Neural cell (in vitro differentiated cells): ENCODE results near the gene MOB2. TPM values are rescaled to one million over a fixed set of nuclear protein-coding genes. Genes with fewer than 3 reads are reported as not detected.

Experiments
- H2AFZ ChIP-seq: fragments of 200-600, 300-800 bp; sonication (generic), shearing (Covaris generic); 2 replicates; pipeline ENCODE4 v1.6.0; 2014; ENCODE audit warnings: low read depth, mild to moderate bottlenecking, antibody characterized with exemption, low read length, moderate library complexity
- H3F3A ChIP-seq: fragments of 200-600 bp; shearing (Covaris generic); 2 replicates; pipeline ENCODE4 v1.6.1; 2016; ENCODE audit warnings: mild to moderate bottlenecking, moderate library complexity, mixed read lengths, antibody characterized with exemption, low read length; ENCODE audit not compliant: insufficient read depth, poor library complexity, severe bottlenecking
- H3K27ac ChIP-seq: fragments of 200-600, 300-800 bp; sonication (generic), shearing (Covaris generic); 2 replicates; pipeline ENCODE4 v1.5.1; 2014; ENCODE audit warnings: mild to moderate bottlenecking, low read length, moderate library complexity
- H3K27me3 ChIP-seq: fragments of 300-800, 200-600 bp; sonication (generic), shearing (Covaris generic); 2 replicates; pipeline ENCODE4 v1.6.0; 2014; ENCODE audit warnings: mild to moderate bottlenecking, low read depth, low read length, moderate library complexity; ENCODE audit not compliant: insufficient read depth
- H3K36me3 ChIP-seq: fragments of 300-800, 200-600 bp; sonication (generic), shearing (Covaris generic); 2 replicates; pipeline ENCODE4 v1.5.1; 2014; ENCODE audit warnings: mild to moderate bottlenecking, antibody characterized with exemption, low read length, moderate library complexity; ENCODE audit not compliant: insufficient read depth
- H3K4me2 ChIP-seq: fragments of 300-800, 200-600 bp; sonication (generic), shearing (Covaris generic); 2 replicates; pipeline ENCODE4 v1.6.0; 2014; ENCODE audit warnings: mild to moderate bottlenecking, low read length
- H3K4me3 ChIP-seq: fragments of 300-800, 200-600 bp; sonication (generic), shearing (Covaris generic); 2 replicates; pipeline ENCODE4 v1.5.1; 2014; ENCODE audit warnings: mild to moderate bottlenecking, low read length, moderate library complexity
- H3K79me2 ChIP-seq: fragments of 200-600 bp; shearing (Covaris generic); replicated peaks from 2 replicates; pipeline ENCODE4 v1.6.0; 2014; ENCODE audit warnings: mild to moderate bottlenecking, low read length, moderate library complexity; ENCODE audit not compliant: insufficient read depth
- H3K9ac ChIP-seq: fragments of 300-800, 200-600 bp; sonication (generic), shearing (Covaris generic); 2 replicates; pipeline ENCODE4 v1.6.1; 2016; ENCODE audit warnings: mild to moderate bottlenecking, low read length, mixed read lengths
- H3K9me2 ChIP-seq: fragments of 200-600 bp; shearing (Covaris generic); 2 replicates; pipeline ENCODE4 v1.6.1; 2016; ENCODE audit warnings: mild to moderate bottlenecking, low read length, mixed read lengths; ENCODE audit not compliant: insufficient read depth
- H3K9me3 ChIP-seq: fragments of 200-600, 300-800 bp; sonication (generic), shearing (Covaris generic); 2 replicates; pipeline ENCODE4 v1.6.1; 2016; ENCODE audit warnings: mild to moderate bottlenecking, mixed run types, low read length, moderate library complexity, mixed read lengths
- H4K20me1 ChIP-seq: fragments of 200-600 bp; shearing (Covaris generic); 2 replicates; pipeline ENCODE4 v1.6.1; 2016; ENCODE audit warnings: mild to moderate bottlenecking, mixed run types; ENCODE audit not compliant: insufficient read depth
- EP300 ChIP-seq: fragments of 450-650 bp; conservative IDR thresholded peaks from 2 replicates; pipeline ENCODE4 v1.6.1; 2014; ENCODE audit warnings: antibody characterized with exemption, mild to moderate bottlenecking, moderate library complexity; ENCODE audit not compliant: poor library complexity, severe bottlenecking
- EZH2 ChIP-seq: fragments of 200-600, 300-800 bp; shearing (Covaris generic), sonication (generic); IDR thresholded peaks from 2 replicates; pipeline ENCODE4 v1.6.1; 2014; ENCODE audit warnings: antibody characterized with exemption, low read length, borderline replicate concordance, mild to moderate bottlenecking; ENCODE audit not compliant: insufficient read depth, poor library complexity, severe bottlenecking
- MXI1 ChIP-seq: fragments of 450-650 bp; conservative IDR thresholded peaks from 2 replicates; pipeline ENCODE4 v1.6.1; 2014; ENCODE audit warnings: antibody characterized with exemption, mild to moderate bottlenecking; ENCODE audit not compliant: poor library complexity, severe bottlenecking
- POLR2AphosphoS5 ChIP-seq: IDR thresholded peaks from 2 replicates; pipeline ENCODE4 v1.6.1; 2012
- RAD21 ChIP-seq: fragments of 450-650 bp; conservative IDR thresholded peaks from 2 replicates; pipeline ENCODE4 v1.6.1; 2014; ENCODE audit warnings: antibody characterized with exemption, mild to moderate bottlenecking, moderate library complexity
- REST ChIP-seq: IDR thresholded peaks from 2 replicates; pipeline ENCODE4 v1.6.1; 2012; ENCODE audit warnings: borderline replicate concordance
- SMC3 ChIP-seq: fragments of 450-650 bp; conservative IDR thresholded peaks from 2 replicates; pipeline ENCODE4 v1.6.1; 2014; ENCODE audit warnings: antibody characterized with exemption, mild to moderate bottlenecking, moderate library complexity; ENCODE audit not compliant: poor library complexity
- TAF1 ChIP-seq: IDR thresholded peaks from 2 replicates; pipeline ENCODE4 v1.6.1; 2012; ENCODE audit warnings: low read depth
- polyA plus RNA-seq: library from polyadenylated mRNA; depleted of rRNA; stranded (reverse); fragments of >200 nt; gene quantifications from 2 replicates; pipeline ENCODE4 v1.2.3, GENCODE V29; 2014
- TF ChIP-seq, protein P1 (sequence below): fragments of 450-650 bp; IDR thresholded peaks from 2 replicates; pipeline ENCODE4 v1.5.1; 2014; ENCODE audit warnings: antibody characterized with exemption, mild to moderate bottlenecking, moderate library complexity; ENCODE audit not compliant: poor library complexity, severe bottlenecking

MOB2 gene
- polyA plus RNA-seq, 1 donor from 2014 or later = 33.2 TPM

DNA sequence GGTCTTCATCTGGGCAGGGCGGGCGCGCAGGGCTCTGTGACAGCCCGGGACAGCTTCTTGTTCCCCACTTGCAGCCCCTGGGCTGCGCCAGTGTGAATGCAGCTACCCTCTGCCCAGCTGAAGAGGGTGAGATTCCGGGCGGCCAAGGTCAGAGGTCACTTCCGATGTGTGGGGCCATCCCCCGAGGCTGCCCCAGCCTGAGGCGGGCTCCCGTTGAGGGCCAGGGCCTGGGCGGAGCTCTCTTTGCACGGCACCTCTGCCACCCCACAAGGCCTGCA, 23.9 kb downstream of the MOB2 start:
- Histone ChIP-seq H3K9me3 (no peaks in the 10 kb centered on the region), H3K9me2 (no peaks in the 10 kb centered on the region), H2AFZ (no peak overlapping the region), H4K20me1 (no peaks in the 10 kb centered on the region), H3K9ac (no peak overlapping the region), H3K79me2 (no peaks in the 10 kb centered on the region), H3K4me3 (no peak overlapping the region), H3K27me3 (no peaks in the 10 kb centered on the region), H3K4me2 (no peak overlapping the region), H3K36me3 (no peaks in the 10 kb centered on the region), H3K27ac (no peak overlapping the region), H3F3A (no peaks in the 10 kb centered on the region)
- TF ChIP-seq REST (no peak), MXI1 (no peak), RAD21 (no peak), POLR2AphosphoS5 (no peak), EP300 (no peak), TAF1 (no peak), SMC3 (no peak), EZH2 (no peak)
- TF ChIP-seq, protein P1, sequence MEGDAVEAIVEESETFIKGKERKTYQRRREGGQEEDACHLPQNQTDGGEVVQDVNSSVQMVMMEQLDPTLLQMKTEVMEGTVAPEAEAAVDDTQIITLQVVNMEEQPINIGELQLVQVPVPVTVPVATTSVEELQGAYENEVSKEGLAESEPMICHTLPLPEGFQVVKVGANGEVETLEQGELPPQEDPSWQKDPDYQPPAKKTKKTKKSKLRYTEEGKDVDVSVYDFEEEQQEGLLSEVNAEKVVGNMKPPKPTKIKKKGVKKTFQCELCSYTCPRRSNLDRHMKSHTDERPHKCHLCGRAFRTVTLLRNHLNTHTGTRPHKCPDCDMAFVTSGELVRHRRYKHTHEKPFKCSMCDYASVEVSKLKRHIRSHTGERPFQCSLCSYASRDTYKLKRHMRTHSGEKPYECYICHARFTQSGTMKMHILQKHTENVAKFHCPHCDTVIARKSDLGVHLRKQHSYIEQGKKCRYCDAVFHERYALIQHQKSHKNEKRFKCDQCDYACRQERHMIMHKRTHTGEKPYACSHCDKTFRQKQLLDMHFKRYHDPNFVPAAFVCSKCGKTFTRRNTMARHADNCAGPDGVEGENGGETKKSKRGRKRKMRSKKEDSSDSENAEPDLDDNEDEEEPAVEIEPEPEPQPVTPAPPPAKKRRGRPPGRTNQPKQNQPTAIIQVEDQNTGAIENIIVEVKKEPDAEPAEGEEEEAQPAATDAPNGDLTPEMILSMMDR = no peak

DNA sequence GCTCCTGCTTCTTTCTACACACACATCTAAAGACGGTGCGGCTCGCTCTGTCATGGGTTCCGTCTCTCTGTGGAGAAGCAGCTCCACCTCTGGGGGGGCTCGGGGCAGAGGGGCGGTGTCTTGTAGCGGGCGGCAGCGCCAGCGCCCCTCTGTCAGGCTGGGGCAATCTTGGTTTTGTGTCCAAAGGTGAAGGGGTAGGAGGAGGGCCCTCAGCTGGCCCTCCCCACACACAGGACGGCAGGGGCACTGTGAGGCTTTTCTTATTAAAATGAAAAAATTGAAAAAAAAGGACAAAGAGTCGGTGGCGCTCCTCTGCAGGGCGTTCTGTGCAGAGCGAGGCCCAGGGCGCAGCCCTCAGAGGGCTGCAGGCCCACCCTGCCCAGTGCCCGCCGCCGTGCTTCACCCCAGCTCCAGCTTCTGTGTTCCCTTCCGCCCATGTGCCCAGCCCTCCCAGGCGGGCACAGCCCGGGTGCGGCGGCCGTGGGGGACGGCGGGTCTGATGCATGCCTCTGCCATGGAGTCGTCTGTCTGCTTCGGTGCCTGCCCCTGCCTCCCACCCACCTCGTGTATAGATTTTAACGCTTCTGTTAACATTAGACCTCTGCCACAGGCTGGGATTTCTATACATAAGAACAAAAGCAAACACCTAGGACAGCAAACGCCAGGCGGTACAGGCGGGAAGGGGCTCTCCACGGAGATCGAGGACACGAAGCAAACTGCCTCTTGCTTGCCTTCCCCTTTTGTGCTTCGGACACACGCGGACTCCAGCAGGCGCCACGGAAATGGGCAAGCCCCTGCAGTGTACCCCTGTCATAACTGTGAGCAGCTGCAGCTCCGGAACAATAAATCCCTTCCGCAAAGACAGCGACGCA, 24.5 kb downstream of the MOB2 start:
- Histone ChIP-seq H3K79me2 (no peaks in the 10 kb centered on the region), H3K9me2 (no peaks in the 10 kb centered on the region), H3K9me3 (no peaks in the 10 kb centered on the region), H3K4me2 (no peak overlapping the region), H2AFZ (no peak overlapping the region), H3K9ac (no peak overlapping the region), H3K36me3 (no peaks in the 10 kb centered on the region), H3K27me3 (no peaks in the 10 kb centered on the region), H3K4me3 (no peak overlapping the region), H3F3A (no peaks in the 10 kb centered on the region), H3K27ac (no peak overlapping the region), H4K20me1 (no peaks in the 10 kb centered on the region)
- TF ChIP-seq EP300 = no peak
- no peak for TF ChIP-seq EZH2
- TF ChIP-seq TAF1 = no peak
- no peak for TF ChIP-seq RAD21
- no peak for TF ChIP-seq POLR2AphosphoS5
